GM19025 (cell line): ENCODE data around the gene PAM16.
A peak's percentile ranks its signal among the peaks of the same experiment; 100 is the strongest.

Source experiments
- ATAC-seq: cut with Tn5 transposase; IDR thresholded peaks from one replicate; pipeline ENCODE4 v1.9.1; 2021; ENCODE audit warnings: mild to moderate bottlenecking, low read depth, moderate library complexity; ENCODE audit not compliant: unreplicated experiment

The PAM16 gene

DNA sequence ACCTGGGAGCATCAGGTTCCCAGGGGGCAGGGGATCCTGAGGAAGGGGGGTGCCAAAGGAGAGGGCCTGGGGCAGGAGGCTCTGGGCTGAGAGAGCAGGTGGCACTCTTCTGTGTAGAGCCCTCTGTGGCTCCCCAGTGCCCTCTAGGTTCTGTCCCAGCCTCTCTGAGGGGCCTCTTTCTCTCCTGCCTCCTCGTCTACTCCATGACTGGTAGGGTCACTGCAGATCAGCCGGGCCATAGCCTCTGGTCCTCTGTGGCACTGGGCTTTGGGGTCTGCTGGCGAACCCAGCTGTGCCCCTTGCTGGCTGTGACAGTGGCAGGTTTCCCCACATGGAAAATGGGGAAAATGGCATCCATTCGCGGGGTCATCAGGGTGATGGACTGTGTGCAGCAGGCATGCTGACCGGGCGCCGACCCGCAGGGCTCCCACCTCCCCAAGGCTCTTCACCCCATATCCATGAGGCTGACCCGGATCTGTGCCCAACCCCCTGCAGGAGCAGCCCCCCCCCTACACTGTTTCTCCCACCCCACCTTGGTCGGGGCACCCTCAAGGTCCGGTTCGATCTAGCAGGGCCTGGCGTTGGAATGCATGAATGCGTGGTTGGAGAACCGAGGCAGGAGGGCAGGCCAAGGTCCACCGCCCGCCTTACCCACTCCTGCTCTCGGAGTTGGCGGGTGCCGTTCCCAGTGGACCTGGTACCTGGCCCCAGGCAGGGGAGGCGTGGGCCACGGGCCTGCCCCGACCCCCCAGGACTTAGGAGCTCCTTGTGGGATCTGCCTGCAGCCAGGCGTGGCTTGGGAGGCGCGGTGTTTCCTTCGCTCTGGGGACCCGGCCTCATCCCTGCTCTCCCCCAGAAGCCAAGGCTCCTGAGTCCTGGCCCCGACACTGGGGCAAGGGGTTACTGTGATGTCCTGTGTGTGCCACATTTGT, 28.7 kb downstream of the PAM16 start:
- no peak for ATAC-seq

DNA sequence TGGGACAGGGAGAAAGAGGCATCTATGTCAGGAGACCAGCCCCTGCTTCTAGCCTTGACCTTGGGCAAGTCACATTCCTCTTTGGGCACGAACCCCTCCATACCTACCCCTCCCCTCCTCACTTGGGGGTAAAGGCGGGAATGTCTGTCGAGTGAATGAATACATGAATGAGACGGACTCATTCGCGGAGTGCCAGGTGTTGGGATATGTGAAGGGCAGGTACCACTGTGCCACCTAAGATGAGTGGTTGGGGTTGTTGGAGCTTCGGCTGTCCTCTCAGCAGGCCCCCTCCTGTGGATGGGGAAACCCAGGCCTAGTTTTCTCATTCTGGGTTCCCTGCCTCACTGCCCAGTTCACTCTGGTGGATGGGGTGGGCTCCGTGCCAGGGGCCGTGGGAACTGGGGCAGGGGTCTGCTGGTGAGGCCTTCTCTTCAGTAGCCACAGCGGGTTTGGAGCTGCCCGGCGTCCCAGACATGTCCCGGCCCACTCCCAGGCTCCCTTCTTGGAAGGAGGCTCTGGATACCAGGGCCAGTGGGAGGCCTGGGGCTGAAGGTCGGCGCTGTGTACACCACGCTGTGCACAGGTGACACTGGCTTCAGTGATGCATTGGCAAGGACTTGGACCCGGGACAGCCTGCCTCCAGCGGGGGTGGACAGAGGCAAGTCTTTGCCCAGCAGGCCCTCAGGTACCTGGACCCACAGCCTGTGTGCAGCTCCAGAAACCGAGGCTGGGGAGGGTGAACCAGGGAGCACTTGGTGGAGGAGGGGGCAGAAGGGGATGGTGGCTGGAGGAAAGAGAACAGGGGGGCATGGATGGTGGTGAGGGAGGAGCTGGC, 29.6 kb downstream of the PAM16 start:
- ATAC-seq, result no peak

DNA sequence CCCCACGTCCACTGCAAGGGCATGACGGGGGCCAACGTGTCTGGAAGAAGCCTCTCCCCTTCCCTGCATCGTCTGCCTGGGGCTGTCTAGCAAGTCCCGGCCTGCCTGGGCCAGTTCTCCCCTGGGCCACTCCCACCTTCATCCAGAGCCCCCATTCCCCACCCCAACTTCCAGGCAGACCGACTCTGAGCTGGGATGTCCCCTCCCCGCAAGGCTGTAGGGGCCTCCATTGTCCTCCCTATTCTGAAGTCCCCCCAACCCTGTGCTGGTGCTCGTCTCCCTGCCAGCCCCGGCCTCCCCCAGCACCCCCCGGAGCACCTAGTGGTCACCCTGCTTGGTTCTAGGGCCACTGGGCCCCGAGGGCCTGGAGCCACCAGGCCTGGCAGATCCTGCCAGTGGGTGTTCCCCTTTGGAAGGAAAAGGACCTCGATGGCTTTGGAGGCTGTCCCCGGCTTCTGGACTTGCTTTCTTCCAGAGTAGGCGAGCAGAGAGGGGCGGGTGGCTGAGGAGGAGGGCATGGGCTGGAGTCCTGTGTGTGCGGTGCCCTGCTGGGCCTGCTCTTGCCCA, 30.5 kb downstream of the PAM16 start:
- ATAC-seq, result no peak

DNA sequence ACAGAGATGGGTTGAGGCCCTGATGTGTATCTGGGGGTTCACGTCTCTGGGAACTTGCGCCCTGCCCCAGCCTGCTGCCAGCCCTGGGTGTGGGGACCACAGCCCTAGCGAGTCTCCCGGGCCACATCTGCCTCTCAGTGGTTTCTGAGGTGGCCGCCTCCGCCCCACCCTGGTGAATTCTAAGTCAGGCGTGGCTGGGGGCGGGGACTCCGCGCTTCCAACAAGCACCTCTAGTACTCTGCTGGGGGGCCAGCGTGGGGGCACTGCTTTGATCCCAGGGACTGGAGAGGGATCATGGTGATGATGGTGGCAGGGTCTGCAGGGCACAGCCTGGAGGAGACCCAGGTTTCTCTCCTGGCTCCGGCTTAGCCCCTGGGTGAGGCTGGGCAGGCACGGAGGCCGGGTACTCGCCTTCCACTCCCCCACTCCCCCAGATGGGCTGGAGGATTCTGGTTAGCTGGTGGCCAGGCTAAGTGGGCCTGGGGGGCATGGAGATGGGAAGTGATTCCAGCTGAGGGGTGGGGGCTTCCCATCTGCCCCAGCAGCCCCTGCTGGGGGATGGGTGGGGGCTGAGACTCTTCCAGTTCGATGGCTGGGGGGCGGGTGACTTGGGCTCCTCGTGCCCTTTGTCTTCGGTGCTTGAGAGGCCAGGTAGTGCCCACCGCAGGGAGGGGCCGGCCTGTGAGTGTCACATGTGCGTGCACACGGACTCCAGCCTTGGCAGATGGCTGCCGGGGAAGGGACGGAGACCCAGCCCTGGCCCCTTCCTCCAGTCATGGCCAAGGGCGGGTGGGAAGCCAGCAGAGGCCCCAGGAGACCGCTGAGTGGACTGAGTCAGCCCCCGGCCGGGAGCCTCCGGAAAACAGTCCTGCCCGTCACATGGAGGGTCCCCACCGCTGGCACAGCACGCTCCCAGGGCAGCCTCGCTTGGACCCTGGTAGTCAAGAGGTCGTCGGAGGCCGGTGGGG, 31.4 kb downstream of the PAM16 start:
- peak; percentile 39 for ATAC-seq

DNA sequence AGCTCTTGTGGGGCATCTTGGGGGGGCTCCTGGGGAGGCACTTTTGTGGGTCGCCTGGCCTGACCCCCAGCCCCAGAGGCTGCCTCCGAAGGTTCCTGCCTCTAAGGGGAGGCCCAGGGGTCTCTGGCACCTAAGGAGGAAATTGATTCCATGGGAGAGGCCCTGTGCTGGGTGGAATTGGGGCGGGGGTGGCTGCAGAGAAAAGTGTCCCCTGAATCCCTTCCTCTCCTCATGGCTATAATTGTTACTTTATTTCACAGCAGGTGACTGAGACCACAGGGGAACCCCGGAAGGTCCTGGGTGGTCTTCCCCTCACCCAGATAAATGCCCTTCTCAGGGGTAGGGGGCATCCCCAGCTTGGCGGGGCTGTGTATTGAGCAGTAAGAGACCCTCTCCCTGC, 32.2 kb downstream of the PAM16 start:
- no peak for ATAC-seq

DNA sequence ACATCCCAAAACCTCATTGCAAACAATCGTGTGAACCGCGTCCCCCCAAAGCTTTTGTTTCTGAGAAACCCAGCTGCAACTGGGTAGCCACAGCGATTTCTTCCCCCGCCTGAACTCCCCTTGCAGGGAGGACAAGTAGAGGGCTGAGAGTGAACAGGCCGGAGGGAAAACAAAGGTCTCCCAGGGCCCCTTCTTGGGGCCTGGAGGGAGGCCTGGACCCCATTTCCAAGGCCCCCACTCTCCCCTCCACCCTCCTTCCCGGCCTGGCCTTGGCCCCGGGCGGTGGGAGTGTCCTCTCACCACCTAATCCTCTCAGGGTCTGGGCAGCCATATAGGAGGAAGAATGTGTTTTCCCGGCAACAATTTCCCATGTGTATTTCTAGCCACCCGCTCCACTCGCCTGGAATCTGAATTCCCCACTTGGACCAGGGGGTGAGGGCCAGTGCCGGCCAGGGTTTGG, 32.6 kb downstream of the PAM16 start:
- ATAC-seq, result no peak

DNA sequence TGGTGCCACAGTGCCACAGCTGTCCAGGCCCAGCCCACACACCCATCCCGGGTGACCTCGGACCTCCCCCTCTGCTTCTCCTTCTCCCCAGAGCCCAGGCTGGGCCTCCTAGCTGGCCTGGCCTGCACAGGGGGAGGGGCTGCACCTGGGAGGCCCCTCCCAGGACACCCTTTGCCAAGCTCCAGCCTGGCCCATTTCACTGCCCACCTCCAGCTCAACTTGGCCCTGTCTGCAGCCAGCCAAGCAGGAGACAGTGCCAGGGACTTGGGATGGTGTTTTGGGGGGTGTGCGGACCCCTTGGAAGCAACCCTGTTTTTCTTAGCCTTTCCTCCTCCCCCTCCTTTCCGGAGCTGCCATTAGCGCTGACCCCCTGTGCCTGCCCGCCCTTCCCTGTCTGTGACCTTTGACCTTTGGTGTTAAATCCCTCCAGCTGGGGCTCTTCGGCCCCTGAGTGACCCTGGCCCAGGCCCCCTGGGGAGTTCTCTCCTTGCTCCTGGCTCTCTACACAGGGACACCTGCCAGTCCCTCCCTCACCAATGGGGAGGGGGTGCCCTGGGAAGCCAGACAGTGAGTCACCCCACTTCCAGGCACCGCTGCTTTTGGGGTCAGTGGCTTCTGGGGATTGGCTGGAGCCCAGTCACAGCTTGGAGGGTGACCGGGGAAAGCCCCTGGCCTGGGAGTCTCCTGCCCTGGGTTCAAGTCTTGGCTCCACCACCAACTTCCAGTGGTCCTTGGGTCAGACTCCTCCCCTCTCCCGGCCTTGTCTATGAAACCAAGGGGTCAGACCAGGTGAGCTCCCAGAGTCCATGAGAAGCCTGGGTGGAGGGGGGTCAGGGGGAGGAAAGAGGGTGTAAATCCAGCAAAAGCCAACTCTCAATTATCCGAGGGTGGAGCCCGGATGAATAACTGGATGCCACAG, 33.3 kb downstream of the PAM16 start:
- ATAC-seq, result no peak

DNA sequence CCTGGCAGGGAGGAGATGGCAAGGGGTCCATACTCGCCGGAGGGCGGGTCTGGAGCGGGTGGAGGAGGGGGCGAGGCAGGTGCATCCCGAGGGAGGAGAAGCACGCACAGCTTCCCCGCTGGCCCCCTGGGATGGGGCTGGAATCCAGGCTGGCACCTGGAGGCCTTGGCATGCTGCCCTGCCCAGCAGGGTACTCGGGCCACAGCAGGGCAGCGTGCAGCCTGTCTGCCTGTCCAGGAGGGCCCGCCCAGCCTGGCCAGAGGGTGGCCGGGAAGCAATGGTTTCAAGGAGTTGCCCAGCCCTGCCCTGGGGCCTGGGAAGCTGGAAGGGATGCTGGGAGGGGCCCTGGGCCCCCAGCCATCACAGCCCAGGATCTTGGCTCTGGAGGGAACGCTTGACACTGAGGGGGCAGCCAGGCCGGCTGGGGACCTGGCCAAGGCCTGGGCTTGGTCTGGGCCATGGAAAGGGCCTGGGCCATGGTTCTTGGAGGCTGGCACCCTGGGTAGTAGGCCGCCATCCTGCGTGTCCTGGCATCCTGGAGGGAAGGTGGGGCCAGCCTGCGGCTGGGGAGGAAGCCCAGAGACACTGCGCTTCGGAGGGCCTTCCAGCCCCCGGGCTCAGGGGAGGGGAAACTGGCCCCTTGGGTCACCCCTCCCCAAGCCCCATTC, 34.1 kb downstream of the PAM16 start:
- ATAC-seq, result no peak

DNA sequence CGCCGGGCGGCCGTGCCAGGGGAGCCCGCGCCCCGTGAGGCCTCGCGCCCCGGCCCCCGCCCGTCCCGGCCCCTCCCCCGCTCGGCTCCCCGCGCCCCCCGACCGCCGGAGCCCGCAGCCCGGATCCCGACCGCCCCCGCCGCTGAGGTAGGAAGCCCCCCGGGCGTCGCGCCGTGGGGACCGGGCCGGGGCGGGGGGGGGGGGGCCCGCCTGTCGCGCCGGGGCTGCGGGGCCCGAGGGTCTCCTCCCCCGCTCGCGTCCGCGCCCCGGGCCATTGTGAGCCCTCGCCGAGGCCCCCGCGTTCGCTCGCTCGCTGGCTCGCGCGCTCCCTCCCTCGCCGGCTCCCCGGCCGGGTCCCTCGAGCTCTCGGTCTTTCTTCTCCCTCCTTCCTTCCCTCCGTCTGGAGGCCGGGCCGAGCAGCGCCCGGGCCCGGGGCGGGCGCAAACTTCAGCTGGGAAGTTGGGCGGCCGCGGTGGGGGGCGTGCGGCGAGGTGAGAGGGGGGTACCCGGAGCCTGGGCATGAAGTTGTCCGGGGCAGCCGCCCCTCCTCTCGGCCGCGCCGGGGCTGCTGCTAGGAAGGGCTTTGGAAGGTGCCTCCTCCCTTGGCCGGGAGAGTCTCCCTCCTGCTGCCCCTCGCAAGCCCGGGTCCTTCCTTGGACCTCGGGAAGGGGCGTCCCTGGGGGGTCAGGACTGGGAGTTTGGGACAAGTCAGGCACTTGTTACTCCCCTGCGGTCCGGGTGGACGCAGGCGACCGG, 34.8 kb downstream of the PAM16 start:
- no peak for ATAC-seq

DNA sequence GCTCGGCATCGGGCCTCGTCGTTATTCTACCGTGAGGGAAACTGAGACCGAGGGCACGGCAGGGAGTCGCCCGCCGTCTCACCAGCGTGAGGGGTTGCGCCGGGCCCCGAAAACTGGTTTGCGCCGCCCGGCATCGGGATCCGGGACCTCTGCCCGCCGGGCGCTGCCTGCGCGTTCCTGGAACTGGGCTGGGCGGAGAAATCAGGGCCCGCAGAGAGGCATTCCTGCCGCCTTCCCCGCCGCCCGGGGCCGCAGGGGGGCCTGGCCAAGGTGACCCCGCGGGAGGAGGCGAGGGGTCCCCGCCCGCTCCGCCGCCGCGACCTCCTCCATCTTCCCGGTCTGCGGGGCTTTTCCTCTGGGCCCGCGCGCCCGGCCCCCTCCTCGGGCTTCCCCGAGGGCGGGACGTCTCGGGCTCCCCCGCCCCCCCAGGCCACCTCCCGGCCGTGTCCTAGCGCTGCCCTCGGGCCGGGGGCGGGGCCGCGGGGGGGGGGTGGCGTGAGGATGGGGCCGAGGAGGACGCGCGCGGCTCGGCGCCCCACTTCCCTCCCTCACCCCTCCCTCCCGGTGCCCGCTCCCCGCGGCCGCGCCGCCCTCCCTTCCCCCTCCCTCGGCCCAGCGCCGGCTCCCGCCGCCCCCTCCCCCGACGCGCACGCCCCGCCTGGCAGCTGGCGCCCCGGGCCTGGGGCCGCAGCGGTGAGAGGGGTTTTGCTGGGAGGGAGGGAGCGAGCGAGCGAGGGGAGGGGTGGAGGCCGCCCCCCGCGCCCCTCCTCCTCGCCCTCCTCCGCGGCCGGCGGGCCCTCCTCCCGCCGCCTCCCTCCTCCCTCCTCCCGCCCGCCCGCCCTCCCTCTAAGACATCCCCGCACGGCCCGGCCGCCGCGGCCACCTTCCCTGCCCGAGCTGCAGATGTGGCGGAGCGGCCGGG, 35.7 kb downstream of the PAM16 start, which contains the start of gene GLIS2:
Gene GLIS2, plus strand, starts transcription at position 882 of the 922 bp plus-strand sequence. CDS start 16,214 bp downstream, outside the sequence.
- no peak for ATAC-seq

DNA sequence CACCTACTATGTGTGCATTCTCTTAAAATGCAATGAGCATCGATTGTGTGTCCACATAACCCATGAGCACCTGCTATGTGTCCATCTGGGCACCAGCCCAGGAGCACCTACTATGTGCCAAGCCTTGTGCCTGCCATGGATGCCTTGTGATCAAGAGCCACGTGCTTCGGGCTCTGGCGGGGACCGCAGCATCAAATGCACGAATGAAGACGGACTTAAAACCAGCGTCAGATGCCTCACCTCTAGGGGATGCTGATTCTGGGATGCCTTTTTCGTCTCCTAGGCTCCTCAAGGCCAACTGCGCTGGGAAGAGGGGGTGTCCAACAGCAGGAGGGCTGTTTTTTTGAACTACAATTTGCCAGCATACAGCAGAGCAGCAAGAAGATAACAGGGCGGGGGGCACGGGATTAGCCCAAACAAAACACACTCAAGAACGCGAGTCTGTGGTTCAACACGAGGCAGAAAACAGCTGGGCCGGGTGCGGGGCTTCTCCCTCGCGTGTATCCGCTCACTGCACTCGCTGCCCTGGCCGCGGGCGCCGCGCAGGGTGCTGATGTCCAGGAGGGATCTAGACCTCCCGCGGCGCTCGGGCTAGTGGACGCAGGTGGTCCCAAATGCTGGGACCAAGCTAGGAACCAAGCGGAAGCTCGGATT, 36.5 kb downstream of the PAM16 start:
- no peak for ATAC-seq

DNA sequence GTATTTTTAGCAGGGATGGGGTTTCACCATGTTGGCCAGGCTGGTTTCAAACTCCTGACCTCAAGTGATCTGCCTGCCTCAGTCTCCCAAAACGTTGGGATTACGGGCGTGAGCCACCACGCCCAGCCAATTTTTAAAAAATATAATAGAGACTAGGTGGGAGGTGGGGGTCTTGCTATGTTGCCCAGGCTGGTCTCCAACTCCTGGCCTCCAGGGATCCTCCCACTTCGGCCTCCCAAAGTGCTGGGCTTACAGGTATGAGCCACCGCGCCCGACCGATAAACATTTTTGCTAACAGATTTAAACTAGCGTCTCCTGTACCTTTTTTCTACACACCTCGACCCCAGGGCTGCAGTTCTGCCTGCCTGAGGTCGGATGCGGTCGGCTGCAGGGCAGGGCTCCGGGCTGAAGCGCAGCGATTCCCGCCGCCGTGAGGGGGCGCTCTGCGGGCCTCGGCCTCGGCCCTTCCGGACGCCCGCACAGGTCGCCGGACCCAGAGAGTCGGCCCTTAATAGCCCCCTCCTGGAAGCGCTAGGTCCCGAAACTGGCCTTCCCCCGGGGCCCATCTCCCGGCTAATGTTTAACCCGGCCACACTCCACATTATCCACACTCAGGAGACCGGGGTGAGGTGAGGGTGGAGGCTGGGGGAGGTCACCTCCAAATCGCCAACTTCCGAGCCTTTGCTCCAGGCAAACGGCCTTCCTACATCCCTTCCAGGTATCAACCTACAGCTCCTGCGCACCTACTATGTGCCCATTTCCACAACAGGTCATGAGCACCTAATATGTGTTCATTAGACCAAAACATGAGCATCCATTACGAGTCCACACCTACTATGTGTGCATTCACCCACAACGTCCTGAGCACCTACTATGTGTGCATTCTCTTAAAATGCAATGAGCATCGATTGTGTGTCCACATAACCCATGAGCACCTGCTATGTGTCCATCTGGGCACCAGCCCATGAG, 37.3 kb downstream of the PAM16 start:
- no peak for ATAC-seq

DNA sequence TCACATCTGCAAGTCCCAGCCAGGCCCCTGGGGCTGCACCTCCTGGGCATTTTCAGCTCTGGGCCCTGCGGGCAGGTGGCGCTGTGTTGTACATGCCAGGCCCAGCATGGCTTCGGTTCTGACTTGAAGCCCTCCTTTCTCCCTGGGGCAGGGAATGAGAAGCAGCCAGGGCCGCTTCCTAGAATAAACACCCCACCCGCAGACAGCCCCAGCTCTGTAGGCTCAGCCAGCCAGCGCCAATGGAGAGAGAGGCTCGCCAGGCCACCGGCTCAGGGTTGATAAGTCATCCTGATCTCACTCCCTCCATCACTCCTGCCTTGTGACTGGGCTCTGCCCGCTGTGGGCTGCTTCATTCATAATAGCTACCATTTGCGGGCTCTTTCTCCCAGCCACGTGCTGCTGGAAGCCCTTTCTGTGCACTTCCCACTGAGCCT, 41.3 kb downstream of the PAM16 start:
- ATAC-seq, result no peak

DNA sequence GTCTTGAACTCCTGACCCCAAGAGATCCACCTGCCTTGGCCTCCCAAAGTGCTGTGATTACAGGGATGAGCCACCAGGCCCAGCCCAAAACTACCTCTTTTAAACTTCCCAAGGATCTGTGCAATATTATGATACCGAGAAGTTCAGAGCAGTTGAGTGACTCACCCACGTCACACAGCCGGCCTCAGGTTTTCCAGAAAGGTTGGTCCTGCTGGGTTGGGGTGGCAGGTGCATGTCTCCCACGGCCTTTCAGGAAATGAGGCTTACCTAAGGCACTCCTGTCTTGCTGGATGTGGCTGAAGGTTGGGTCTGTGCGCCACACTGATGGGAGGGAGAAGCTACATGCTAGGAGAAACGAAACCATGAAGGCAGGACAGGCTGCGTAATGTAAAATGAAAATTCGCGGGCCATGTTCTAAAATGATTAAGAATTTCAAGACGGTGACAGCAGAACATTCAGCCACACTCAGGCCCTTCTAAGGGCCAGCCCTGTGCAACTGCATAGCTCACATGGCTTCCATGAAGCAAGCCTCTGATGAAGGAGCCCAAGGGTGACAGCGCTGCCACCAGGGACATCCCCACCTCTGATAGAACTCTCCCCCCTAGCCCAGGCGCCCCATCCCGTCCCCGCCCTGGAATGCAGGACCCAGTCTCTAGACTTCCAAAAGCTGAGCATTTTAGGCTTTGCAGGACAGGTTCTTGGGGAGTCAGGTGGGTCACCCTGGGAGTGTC, 41.9 kb downstream of the PAM16 start:
- no peak for ATAC-seq
